PC-9 (cell line): Measurements from ENCODE around the gene LVRN. TPM values are rescaled to one million over a fixed set of nuclear protein-coding genes. Genes with fewer than 3 reads are reported as not detected.

ENCODE experiments used
- BruUV-seq: library from RNA; stranded (reverse); fragments of 400-500 nt; replicated peaks from 2 replicates; lab custom pipeline; 2021; lab: Mats Ljungman, UMichigan
- CTCF ChIA-PET: fragments of 300-600 bp; sonication (Branson Sonifier 250); formaldehyde crosslinking; loops from one replicate; lab custom pipeline; 2022; ENCODE audit warnings: antibody characterized with exemption; lab: Charles Lee
- POLR2A ChIA-PET: fragments of 300-600 bp; sonication (Branson Sonifier 250); formaldehyde crosslinking; loops from one replicate; lab custom pipeline; 2022; ENCODE audit warnings: antibody characterized with exemption; ENCODE audit not compliant: unreplicated experiment; lab: Charles Lee
- DNase-seq, 2 experiments: peaks; one replicate each; pipeline versions ENCODE4 v3.0.0 to v3.0.0-alpha.2; 2015 to 2022; ENCODE audit warnings: mixed read lengths in 1 of 2
- H2AFZ ChIP-seq: fragments of 200-600 bp; sonication (generic); 2 replicates; pipeline ENCODE4 v1.8.1; 2017; ENCODE audit warnings: antibody characterized with exemption
- H3F3A ChIP-seq: fragments of 200-600 bp; sonication (generic); 2 replicates; pipeline ENCODE4 v1.8.1; 2017; ENCODE audit warnings: antibody characterized with exemption, mild to moderate bottlenecking, low read depth; ENCODE audit not compliant: insufficient read depth
- H3K27ac ChIP-seq: fragments of 200-600 bp; sonication (generic); 2 replicates; pipeline ENCODE4 v1.6.1; 2016; ENCODE audit warnings: mixed run types
- H3K27me3 ChIP-seq: fragments of 200-600 bp; sonication (generic); 2 replicates; pipeline ENCODE4 v1.6.1; 2016; ENCODE audit warnings: low read depth, mixed run types; ENCODE audit not compliant: insufficient read depth
- H3K36me3 ChIP-seq: fragments of 200-600 bp; sonication (generic); 2 replicates; pipeline ENCODE4 v1.6.1; 2016; ENCODE audit warnings: low read depth, mixed run types
- H3K4me1 ChIP-seq: fragments of 200-600 bp; sonication (generic); replicated peaks from 2 replicates; pipeline ENCODE4 v1.6.1; 2016; ENCODE audit warnings: mixed run types; ENCODE audit not compliant: insufficient read depth
- H3K4me2 ChIP-seq: fragments of 200-600 bp; sonication (generic); 2 replicates; pipeline ENCODE4 v1.6.1; 2017; ENCODE audit warnings: mixed run types
- H3K4me3 ChIP-seq: fragments of 200-600 bp; sonication (generic); 2 replicates; pipeline ENCODE4 v1.6.1; 2016; ENCODE audit warnings: mixed run types
- H3K79me2 ChIP-seq: fragments of 200-600 bp; sonication (generic); 2 replicates; pipeline ENCODE4 v1.6.1; 2017; ENCODE audit warnings: low read depth, mixed run types
- H3K9me2 ChIP-seq: fragments of 200-600 bp; sonication (generic); 2 replicates; pipeline ENCODE4 v1.8.1; 2017; ENCODE audit warnings: mild to moderate bottlenecking; ENCODE audit not compliant: insufficient read depth
- H3K9me3 ChIP-seq: fragments of 200-600 bp; sonication (generic); 2 replicates; pipeline ENCODE4 v1.8.1; 2016; ENCODE audit warnings: low read depth; ENCODE audit not compliant: insufficient read depth
- H4K20me1 ChIP-seq: fragments of 200-600 bp; sonication (generic); 2 replicates; pipeline ENCODE4 v1.8.1; 2017; ENCODE audit not compliant: insufficient read depth
- CTCF ChIP-seq: fragments of 200-600 bp; sonication (generic); conservative IDR thresholded peaks from 2 replicates; pipeline ENCODE4 v1.6.1; 2017; ENCODE audit warnings: mixed run types, antibody characterized with exemption, mild to moderate bottlenecking, moderate library complexity
- EZH2 ChIP-seq: fragments of 200-600 bp; sonication (generic); IDR thresholded peaks from 2 replicates; pipeline ENCODE4 v1.8.0; 2017; ENCODE audit warnings: antibody characterized with exemption, low read depth
- intact Hi-C: fragments of 100-400 bp; cut with micrococcal nuclease; formaldehyde crosslinking; loops from one replicate; pipeline ENCODE4 v1.10.0; 2022; ENCODE audit not compliant: unreplicated experiment
- total RNA-seq: library from RNA; stranded (reverse); gene quantifications from 2 replicates; pipeline ENCODE4 v1.2.3, GENCODE V29; 2021

The LVRN gene
- total RNA-seq, 1 experiment from 2014 or later, result 0.79 TPM

- BruUV-seq, result no TSS peak
- Histone ChIP-seq H2AFZ (peak within 1 kb of the TSS; percentile 9; the same call in 1 of the 2 replicates), H3K27me3 (no peaks in the 10 kb centered on the region), H3K27ac (peak within 1 kb of the TSS; percentile 81), H3K9me3 (no peaks in the 10 kb centered on the region; the same call in 1 of the 2 replicates), H3K4me1 (peaks cover 19% of the 10 kb centered on the region), H3K4me3 (peak within 1 kb of the TSS; percentile 42; the same call in 1 of the 2 replicates), H3K4me2 (peak within 1 kb of the TSS; percentile 71), H3K9me2 (no peaks in the 10 kb centered on the region), H3F3A (0 out of 2 replicates have a peak, but pooled peaks cover 6% of the 10 kb centered on the region), H4K20me1 (no peaks in the 10 kb centered on the region), H3K36me3 (no peaks in the 10 kb centered on the region), H3K79me2 (no peaks in the 10 kb centered on the region)
- intact Hi-C loops, result loop anchor here (2.0 to 10.0 kb wide), 4 partner anchors 35 to 400 kb away; partner anchors contain the start of genes AP3S1 and ATG12
- CTCF ChIA-PET, result interaction anchor here (0.7 to 1.2 kb wide), 2 partner anchors 144 to 397 kb away, joined by 3 read pairs; no protein-coding TSS in a partner anchor
- POLR2A ChIA-PET, result no interaction called here
- peak; percentile 58 to 74 for DNase-seq
- TF ChIP-seq CTCF (peak; percentile 39; the same call in 1 of the 2 replicates), EZH2 (no peak)
These were observed 69.8 kb downstream of the LVRN start, which contains the start of gene ARL14EPL for GRCh38 chr5:116032094-116032517. Gene ARL14EPL (plus strand): TSS chr5:116032472. CDS start chr5:116051466, 18,994 bp downstream.

- Histone ChIP-seq H3F3A (0 out of 2 replicates have a peak, but pooled peaks cover 6% of the 10 kb centered on the region), H3K9me3 (no peaks in the 10 kb centered on the region; the same call in 1 of the 2 replicates), H3K36me3 (no peaks in the 10 kb centered on the region), H3K79me2 (no peaks in the 10 kb centered on the region), H3K9me2 (no peaks in the 10 kb centered on the region), H3K27me3 (no peaks in the 10 kb centered on the region), H4K20me1 (no peaks in the 10 kb centered on the region), H3K4me1 (peaks cover 25% of the 10 kb centered on the region), H3K27ac (no peak overlapping the region), H3K4me3 (no peak overlapping the region), H3K4me2 (no peak overlapping the region), H2AFZ (no peak overlapping the region)
- ChIA-PET CTCF (no interaction called here), POLR2A (no interaction called here)
- intact Hi-C loops, result loop anchor here (2.0 to 10.0 kb wide), 4 partner anchors 34 to 401 kb away; partner anchors contain the start of genes AP3S1 and ATG12
- no peak for DNase-seq
- no TSS peak for BruUV-seq
- no peak for TF ChIP-seq CTCF
These were observed 70.7 kb downstream of the LVRN start for GRCh38 chr5:116032991-116033390.

GRCh38 chr5:116035123-116035522, 72.8 kb downstream of the LVRN start:
- H3K9me3 ChIP-seq, result no peaks in the 10 kb centered on the region; the same call in 1 of the 2 replicates
- 0 out of 2 replicates have a peak overlapping the region, but pooled peaks have one; percentile 69 for H2AFZ ChIP-seq
- ChIA-PET POLR2A (no interaction called here), CTCF (no interaction called here)
- H3F3A ChIP-seq, result 0 out of 2 replicates have a peak, but pooled peaks cover 6% of the 10 kb centered on the region
- H3K9me2 ChIP-seq, result no peaks in the 10 kb centered on the region
- no peak overlapping the region for H3K4me2 ChIP-seq
- H3K36me3 ChIP-seq, result no peaks in the 10 kb centered on the region
- H3K4me1 ChIP-seq, result peaks cover 25% of the 10 kb centered on the region
- DNase-seq, result no peak
- TF ChIP-seq EZH2 (no peak), CTCF (no peak)
- H3K4me3 ChIP-seq, result no peak overlapping the region
- no TSS peak for BruUV-seq
- H3K79me2 ChIP-seq, result no peaks in the 10 kb centered on the region
- no peaks in the 10 kb centered on the region for H3K27me3 ChIP-seq
- no peaks in the 10 kb centered on the region for H4K20me1 ChIP-seq
- intact Hi-C loops, result loop anchor here (5.0 to 10.0 kb wide), 2 partner anchors 47 to 140 kb away; no protein-coding TSS in a partner anchor
- H3K27ac ChIP-seq, result no peak overlapping the region
